ACC112 (cell line): ENCODE measurements around the gene CSPG4.
"Not testable (repeated sequence)": the region's sequence is repeated elsewhere in the genome, so short reads cannot be mapped to it uniquely, and the experiment has no call there.

ENCODE experiments used
- H2AFZ ChIP-seq: fragments of 200-600 bp; sonication (generic); one replicate; pipeline ENCODE4 v1.6.0; 2017; ENCODE audit warnings: antibody characterized with exemption, low read length; ENCODE audit not compliant: unreplicated experiment
- H3K27ac ChIP-seq: fragments of 200-600 bp; sonication (generic); 2 replicates; pipeline ENCODE4 v1.5.1; 2014; ENCODE audit warnings: low read depth, mild to moderate bottlenecking, antibody characterized with exemption, low read length, moderate library complexity
- H3K27me3 ChIP-seq: fragments of 200-600 bp; sonication (generic); 2 replicates; pipeline ENCODE4 v1.6.1; 2014; ENCODE audit warnings: mild to moderate bottlenecking, antibody characterized with exemption, low read length, moderate library complexity, mixed read lengths; ENCODE audit not compliant: insufficient read depth
- H3K36me3 ChIP-seq: fragments of 200-600 bp; sonication (generic); 2 replicates; pipeline ENCODE4 v1.6.1; 2016; ENCODE audit warnings: mild to moderate bottlenecking, antibody characterized with exemption, low read length, moderate library complexity, mixed read lengths; ENCODE audit not compliant: insufficient read depth
- H3K4me1 ChIP-seq: fragments of 200-600 bp; sonication (generic); one replicate; pipeline ENCODE4 v1.6.1; 2016; ENCODE audit warnings: low read length, mixed read lengths; ENCODE audit not compliant: insufficient read depth, unreplicated experiment, control insufficient read depth
- H3K4me3 ChIP-seq: fragments of 200-600 bp; sonication (generic); 2 replicates; pipeline ENCODE4 v1.5.1; 2014; ENCODE audit warnings: mild to moderate bottlenecking, low read depth, low read length
- H3K79me2 ChIP-seq: fragments of 200-600 bp; sonication (generic); one replicate; pipeline ENCODE4 v1.6.0; 2016; ENCODE audit warnings: low read length; ENCODE audit not compliant: control insufficient read depth, unreplicated experiment, insufficient read depth

The CSPG4 gene

DNA sequence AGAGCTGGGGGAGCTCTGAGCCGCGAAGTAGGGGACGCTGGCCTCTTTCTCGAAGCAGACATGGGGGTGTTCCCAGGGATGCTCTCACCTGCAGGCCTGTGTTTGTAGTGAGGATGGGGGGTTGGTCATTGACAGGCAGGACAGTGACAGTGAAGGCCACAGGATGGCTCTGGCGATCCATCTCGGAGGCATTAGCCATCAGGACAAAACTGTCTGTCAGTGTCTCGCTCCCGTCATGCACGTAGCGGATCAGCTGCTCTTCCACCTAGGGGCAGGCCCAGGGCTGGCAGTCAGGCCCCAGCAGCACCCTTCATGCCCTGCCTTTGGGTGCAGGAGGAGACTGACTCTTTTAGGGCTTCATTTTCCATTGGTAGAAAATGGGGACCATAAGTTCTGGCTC lies 28.0 kb downstream of the CSPG4 start:
- no peak overlapping the region for H3K27ac ChIP-seq
- H2AFZ ChIP-seq, result no peak overlapping the region
- no peaks in the 10 kb centered on the region for H3K4me1 ChIP-seq
- no peaks in the 10 kb centered on the region for H3K27me3 ChIP-seq
- no peaks in the 10 kb centered on the region for H3K36me3 ChIP-seq
- no peaks in the 10 kb centered on the region for H3K79me2 ChIP-seq
- H3K4me3 ChIP-seq, result no peak overlapping the region

DNA sequence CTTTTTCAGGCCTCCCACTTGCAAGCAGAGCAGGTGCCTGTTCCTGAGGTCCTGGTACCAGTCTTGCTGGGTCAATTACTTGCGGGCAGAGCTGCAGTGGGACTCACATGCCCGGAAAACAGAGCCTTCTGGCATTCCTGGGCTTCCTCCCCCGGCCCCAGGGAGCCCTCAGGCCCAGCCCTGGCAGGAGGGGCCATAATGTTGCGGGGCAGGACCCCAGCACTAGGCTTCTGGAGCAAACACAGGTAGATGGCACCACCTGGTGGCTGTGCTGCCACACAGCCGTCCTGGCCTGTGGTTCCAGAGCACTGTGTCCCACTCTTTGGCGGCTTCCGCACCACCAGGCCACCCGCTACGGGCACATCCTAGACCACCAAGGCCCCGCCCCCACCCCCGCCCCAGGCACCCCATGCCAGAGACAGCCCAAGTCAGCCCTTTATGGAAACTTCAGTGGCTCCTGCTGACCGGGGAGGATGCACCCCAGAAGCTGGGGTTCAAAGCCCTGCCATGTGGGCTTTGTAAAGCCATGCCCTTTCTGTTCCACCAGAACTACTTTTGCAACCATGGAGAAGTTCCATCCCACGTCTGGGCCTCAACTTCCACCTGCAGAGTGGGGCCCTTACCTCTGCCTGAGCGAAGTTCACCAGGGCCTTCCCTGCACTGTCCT lies 28.9 kb downstream of the CSPG4 start:
- H3K27me3 ChIP-seq, H3K79me2 ChIP-seq, H2AFZ ChIP-seq, H3K4me3 ChIP-seq, H3K27ac ChIP-seq, H3K4me1 ChIP-seq, H3K36me3 ChIP-seq: not testable (repeated sequence)

DNA sequence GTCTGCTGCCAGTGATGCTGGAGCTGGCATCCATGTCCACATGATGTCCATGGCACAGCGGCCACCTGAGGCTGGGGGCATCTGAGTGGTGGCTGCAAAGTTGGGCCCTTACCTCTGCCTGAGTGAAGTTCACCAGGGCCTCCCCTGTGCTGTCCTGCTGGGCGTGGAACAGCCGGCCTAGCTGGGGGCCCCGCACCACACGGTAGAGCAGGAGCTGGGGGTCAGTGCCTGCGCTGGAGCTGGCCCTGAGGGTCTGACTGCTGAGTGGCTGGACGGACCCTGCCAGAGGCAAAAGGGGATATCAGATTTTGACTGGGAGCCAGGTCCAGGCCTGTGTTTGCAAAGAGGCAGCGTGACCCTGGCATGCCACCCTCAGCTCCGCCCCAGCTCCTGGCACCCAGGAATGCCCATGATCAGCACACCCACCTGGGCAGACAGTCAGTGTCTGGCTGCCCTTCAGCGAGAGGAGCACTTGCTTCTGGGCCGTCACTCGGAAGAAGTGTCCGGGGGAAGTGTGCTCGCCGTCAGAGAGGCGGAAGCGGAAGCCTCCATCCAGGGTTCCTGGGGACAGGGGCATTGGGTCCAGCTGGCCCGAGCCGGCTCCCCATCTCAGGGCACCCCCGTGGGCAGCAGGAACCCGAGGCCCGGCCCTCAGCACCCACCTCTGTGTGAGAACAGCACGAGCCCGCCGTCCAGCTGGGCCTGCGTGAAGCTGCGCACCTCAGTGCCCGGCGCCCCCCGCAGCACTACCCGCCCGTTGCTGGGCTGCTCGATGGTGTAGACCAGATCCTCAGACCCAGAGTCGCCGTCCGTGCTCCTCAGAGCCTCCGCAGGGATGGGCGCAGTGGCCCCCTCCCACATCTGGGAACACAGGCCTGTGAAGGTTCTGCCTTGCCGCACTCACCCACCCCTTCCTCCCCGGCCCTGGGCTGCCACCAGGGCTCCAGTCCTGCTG lies 30.2 kb downstream of the CSPG4 start:
- Histone ChIP-seq H3K36me3 (no peaks in the 10 kb centered on the region), H3K27me3 (no peaks in the 10 kb centered on the region), H3K4me3 (no peak overlapping the region), H3K27ac (no peak overlapping the region), H3K4me1 (no peaks in the 10 kb centered on the region), H3K79me2 (no peaks in the 10 kb centered on the region), H2AFZ (no peak overlapping the region)

DNA sequence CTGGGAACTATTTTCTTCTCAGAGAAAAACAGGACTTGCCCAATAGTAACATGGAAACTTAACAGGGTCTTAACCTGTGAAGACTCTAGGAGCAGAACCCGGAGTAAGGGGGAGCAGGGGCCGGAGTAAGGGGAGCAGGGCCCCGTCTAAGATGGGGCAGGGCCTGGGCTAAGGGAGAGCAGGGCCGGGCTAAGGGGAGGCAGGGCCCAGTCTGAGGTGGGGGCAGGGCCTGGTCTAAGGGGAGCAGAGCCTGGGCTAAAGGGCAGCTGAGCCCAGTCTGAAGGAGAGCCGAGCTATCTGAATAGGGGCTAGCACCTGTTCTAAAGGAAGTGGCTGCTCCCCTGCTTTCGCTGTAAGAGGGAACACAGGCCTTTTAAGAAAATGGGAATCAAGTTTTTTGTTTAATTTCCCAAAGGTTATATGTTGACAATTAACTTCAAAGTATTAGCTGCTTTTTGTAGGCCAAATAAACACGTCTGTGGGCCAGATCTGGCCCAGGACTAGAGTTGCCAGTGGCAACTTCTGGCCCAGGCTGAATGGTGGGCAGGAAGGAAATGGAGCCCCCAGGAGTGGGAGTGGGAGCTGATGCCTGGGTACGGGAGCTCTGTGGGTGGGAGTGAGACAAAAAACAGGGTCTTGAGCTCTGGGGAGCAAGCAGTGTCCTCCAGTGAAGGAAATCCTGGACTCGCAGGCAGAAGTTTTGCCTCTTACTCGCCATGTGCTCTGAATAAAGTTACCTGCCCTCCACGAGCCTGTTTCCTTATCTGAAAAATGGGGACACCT lies 32.5 kb downstream of the CSPG4 start:
- Histone ChIP-seq H3K27ac (no peak overlapping the region), H3K4me3 (no peak overlapping the region), H3K36me3 (no peaks in the 10 kb centered on the region), H3K79me2 (no peaks in the 10 kb centered on the region), H2AFZ (no peak overlapping the region), H3K4me1 (no peaks in the 10 kb centered on the region), H3K27me3 (no peaks in the 10 kb centered on the region)

DNA sequence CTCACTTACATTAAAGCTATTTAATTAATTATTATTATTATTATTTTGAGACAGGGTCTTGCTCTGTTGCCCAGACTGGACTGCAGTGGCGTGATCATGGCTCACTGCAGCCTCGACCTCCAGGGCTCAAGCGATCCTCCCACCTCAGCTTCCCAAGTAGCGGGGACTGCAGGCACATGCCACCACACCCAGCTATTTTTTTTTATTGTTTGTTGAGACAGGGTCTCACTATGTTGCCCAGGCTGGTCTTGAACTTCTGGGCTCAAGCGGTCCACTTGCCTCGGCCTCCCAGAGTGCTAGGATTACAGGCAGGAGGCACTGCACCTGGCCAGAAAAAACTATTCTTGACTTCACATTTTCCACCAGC lies 34.3 kb downstream of the CSPG4 start:
- H3K79me2 ChIP-seq, H3K27ac ChIP-seq, H3K36me3 ChIP-seq, H3K4me3 ChIP-seq, H2AFZ ChIP-seq, H3K27me3 ChIP-seq: not testable (repeated sequence)
- peaks cover 16% of the 10 kb centered on the region for H3K4me1 ChIP-seq

DNA sequence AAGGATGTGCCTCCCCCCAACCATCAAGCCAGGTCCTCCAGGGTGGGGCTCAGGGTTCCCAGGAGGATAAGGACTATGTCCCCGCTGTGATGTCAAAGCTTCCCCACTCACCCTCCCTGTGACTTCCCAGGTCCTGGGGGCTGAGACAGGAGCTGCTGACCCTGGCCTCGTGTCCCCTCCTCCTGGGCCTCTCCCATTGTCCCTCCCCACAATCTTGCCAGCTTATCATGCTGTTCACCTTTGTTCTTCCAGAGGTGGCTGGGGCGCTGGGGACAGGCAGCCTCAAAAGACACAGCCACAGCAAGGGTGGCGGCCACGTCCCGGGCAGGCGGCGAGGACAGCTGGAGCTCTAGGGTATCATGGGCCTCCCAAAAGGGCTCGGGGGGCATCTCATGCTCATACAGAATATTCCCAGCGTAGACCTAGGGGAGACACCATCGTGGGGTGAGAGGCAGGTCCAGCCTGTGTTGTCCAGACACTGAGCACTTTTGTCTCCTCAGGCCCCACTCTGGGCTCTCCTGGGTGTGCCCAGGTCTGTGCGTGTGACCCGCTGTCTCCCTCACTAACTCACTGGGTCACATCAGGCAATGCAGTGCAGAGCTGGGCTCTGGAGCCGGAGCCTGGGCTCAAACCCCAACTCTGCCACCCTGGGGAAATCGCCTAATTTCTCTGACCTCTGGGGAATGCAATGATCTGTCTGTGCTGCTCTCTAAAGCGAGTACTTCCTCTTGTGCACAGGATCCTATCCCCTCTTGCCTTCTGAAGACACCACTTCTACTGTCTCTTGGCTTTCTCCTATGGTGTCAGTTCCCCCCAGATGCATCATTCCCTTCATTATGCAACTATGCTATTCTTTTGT lies 35.0 kb downstream of the CSPG4 start:
- no peaks in the 10 kb centered on the region for H3K36me3 ChIP-seq
- H3K79me2 ChIP-seq, result no peaks in the 10 kb centered on the region
- no peaks in the 10 kb centered on the region for H3K27me3 ChIP-seq
- H3K27ac ChIP-seq, result no peak overlapping the region
- H3K4me3 ChIP-seq, result no peak overlapping the region
- H3K4me1 ChIP-seq, result peaks cover 22% of the 10 kb centered on the region
- no peak overlapping the region for H2AFZ ChIP-seq

DNA sequence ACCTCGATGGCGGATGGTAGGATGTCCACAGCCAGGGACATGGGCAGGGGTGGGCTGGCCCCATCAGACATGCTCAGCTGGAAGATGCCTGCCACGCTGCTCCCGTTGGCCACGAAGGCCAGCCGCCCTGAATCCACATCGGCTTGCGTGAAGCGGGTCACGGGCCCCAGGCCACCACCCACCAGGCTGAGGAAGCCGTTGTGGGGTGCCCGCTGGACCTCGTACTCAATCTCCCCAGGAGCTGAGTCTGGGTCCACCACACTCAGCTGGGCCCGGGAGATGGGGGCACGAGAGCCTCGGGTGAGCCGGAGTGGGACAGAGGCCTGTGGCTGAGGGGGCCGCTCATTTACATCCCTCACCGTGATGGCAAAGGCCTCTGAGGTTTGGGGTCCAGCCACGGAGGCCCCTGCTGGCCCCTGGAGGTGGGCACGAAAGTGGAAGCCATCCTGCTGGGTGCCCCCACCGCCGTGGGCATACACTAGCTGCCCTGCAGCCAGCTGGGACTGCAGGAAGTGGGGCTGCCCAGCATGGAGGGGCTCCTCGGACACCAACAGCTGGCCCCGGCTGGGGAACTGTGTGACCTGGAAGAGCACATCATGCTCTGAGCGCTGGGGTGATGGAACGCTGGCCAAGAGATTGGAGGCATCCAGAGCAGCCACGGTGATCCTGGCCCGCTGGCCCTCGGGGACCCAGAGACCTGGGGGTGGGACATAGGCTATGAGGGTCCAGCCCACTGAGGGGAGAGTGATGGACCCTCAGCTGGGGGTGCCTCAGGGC lies 35.8 kb downstream of the CSPG4 start:
- Histone ChIP-seq H3K4me3 (no peak overlapping the region), H3K4me1 (peaks cover 30% of the 10 kb centered on the region), H3K27me3 (no peaks in the 10 kb centered on the region), H3K27ac (no peak overlapping the region), H3K36me3 (no peaks in the 10 kb centered on the region), H2AFZ (no peak overlapping the region), H3K79me2 (no peaks in the 10 kb centered on the region)

DNA sequence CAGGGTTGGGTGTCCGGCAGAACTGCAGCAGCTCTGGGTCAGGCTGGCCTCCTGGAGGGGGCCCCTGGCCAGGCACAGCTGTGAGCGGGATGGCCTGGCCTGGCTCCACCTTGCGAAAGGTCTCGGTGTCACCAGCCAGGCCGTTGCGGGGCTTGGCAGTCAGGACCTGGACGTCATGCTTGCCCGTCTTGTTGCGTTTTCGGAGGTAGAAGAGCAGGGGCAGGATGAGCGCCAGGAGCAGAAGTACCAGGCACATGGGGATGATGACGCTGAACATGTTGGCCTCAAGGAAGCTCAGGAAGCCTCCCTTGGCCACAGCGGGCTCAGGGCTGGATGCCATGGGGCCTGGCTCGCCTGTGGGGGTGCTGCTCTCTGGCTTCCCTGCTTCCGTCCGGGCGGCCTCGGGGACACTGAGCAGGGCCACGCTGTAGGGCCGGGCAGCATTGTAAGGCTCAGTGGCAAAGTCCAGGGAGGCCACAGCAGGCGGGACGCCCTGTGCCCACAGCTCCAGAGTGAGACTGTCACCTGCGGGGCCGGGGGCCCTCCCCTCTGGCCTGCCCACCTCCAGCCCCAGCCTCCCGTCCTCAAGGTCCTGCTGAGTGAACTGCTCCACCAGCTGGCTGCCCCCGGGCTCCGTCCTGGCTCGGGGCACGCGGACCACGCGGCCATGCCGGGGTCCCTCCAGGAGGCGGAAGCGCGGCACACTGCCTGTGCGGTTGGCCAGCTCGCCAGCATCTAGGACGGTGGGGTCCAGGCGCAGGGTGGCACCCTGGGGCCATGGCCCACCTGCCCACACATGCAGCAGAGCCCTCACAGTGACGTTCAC lies 36.9 kb downstream of the CSPG4 start:
- Histone ChIP-seq H3K27me3 (no peaks in the 10 kb centered on the region), H3K4me1 (peaks cover 41% of the 10 kb centered on the region), H3K4me3 (no peak overlapping the region), H2AFZ (no peak overlapping the region), H3K27ac (no peak overlapping the region), H3K36me3 (no peaks in the 10 kb centered on the region), H3K79me2 (no peaks in the 10 kb centered on the region)

DNA sequence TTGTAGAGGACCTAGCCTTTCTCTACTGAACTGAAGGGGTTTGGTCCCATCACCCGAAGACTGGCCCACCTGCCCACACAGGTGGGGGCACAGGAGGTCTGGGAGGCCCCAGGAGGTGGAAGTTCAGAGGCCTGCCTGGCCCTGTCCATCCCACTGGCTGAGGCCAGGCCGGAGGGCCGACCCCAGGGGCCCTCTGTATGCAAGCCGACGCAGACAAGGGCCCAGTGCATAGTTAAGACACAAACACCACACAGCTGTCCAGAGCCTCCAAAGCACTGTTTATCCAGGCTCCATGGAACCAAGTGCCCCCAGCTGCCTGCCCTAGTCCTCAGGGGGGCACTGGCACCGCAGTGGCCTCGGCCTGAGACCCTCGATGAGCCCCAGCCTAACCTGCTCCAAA lies 38.3 kb downstream of the CSPG4 start:
- Histone ChIP-seq H3K27me3 (no peaks in the 10 kb centered on the region), H2AFZ (no peak overlapping the region), H3K79me2 (no peaks in the 10 kb centered on the region), H3K4me3 (no peak overlapping the region), H3K36me3 (no peaks in the 10 kb centered on the region), H3K4me1 (peaks cover 50% of the 10 kb centered on the region), H3K27ac (peak overlapping the region; percentile 94)
